Muscle layer of duodenum (tissue), 2 donors: Measurements from ENCODE around the gene SLC4A1AP.
A peak's percentile ranks its signal among the peaks of the same experiment; 100 is the strongest.

Experiments
- H3K27ac ChIP-seq: one replicate; pipeline ENCODE4 v1.7.0; 2013; ENCODE audit warnings: mild to moderate bottlenecking, low read length
- H3K27me3 ChIP-seq: one replicate; pipeline ENCODE4 v1.7.0; 2013; ENCODE audit warnings: low read depth, mild to moderate bottlenecking, control low read depth, low read length
- H3K36me3 ChIP-seq, 2 donors: one replicate each; pipeline ENCODE4 v1.7.0; 2013; ENCODE audit warnings: low read length in 2 of 2, control low read depth in 1 of 2, mild to moderate bottlenecking in 1 of 2; ENCODE audit not compliant: insufficient read depth in 2 of 2, control insufficient read depth in 1 of 2
- H3K4me1 ChIP-seq, 2 donors: one replicate each; pipeline ENCODE4 v1.7.0; 2013; ENCODE audit warnings: low read length in 2 of 2, mild to moderate bottlenecking in 2 of 2, control low read depth in 1 of 2, moderate library complexity in 1 of 2; ENCODE audit not compliant: insufficient read depth in 2 of 2, control insufficient read depth in 1 of 2
- H3K4me3 ChIP-seq, 2 donors: one replicate each; pipeline ENCODE4 v1.7.0; 2013; ENCODE audit warnings: low read length in 2 of 2, low read depth in 1 of 2, mild to moderate bottlenecking in 1 of 2
- H3K9me3 ChIP-seq, 2 donors: one replicate each; pipeline ENCODE4 v1.7.0; 2013; ENCODE audit warnings: low read length in 2 of 2, control low read depth in 1 of 2, mild to moderate bottlenecking in 1 of 2; ENCODE audit not compliant: control insufficient read depth in 1 of 2
- donor health status: healthy.

The SLC4A1AP gene

DNA sequence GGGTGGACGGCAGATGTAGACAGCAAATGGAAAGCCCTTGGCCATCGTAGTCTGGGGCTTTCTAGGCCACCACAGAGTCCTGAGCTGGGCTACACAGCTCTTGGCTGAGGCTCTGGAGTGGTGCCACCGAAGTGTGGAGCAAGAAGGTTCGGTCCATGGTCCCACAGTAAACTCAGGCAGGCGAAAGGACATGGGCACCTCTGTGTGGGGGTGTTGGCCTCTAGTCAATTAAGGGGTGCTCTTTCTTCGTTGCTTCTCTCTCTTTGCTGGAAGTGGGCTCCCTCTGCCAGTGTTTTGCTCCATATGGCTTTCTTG is 73.2 kb downstream of the SLC4A1AP start:
- H3K9me3 ChIP-seq, result no peaks in the 10 kb centered on the region
- H3K27ac ChIP-seq, result peak overlapping the region; percentile 28
- H3K4me1 ChIP-seq, result peaks cover 0 to 17% of the 10 kb centered on the region in 2 donors
- no peak overlapping the region for H3K4me3 ChIP-seq
- H3K36me3 ChIP-seq, result no peaks in the 10 kb centered on the region
- H3K27me3 ChIP-seq, result no peaks in the 10 kb centered on the region

DNA sequence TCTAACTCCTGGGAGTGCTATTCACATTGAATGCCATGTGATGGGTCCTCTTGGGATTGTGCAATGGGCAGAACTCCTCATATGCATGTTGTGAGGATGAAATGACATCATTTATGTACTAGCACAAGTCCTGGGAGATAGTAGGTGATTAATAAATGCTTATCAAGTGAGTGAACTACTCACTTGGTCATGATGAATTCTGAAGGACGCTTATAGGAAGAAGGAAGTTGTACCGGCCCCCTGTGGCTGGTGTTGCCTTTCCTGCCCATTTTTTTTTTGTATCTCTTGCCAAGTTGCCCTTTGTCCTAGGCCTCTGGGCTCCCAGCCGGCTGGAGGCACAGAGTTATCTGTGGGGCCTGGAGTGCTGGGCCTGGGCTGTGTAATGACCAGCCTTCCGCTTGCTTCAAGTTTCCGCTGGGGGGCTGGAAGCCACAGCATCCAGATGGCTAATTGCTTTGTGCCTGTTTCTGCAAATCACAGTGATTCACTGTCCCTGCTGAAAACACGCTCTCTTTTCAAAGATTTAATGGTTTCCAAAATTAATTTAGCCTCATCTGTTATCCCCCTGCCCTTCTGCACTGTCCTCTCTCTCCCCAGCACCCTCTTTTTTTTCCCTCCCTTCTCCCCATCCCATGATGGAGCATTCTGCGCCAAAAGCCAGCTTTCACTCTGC is 74.1 kb downstream of the SLC4A1AP start:
- H3K9me3 ChIP-seq, result no peaks in the 10 kb centered on the region
- H3K27ac ChIP-seq, result peak overlapping the region; percentile 28
- H3K4me1 ChIP-seq, result peaks cover 0 to 17% of the 10 kb centered on the region in 2 donors
- H3K27me3 ChIP-seq, result no peaks in the 10 kb centered on the region
- no peak overlapping the region for H3K4me3 ChIP-seq
- H3K36me3 ChIP-seq, result no peaks in the 10 kb centered on the region

DNA sequence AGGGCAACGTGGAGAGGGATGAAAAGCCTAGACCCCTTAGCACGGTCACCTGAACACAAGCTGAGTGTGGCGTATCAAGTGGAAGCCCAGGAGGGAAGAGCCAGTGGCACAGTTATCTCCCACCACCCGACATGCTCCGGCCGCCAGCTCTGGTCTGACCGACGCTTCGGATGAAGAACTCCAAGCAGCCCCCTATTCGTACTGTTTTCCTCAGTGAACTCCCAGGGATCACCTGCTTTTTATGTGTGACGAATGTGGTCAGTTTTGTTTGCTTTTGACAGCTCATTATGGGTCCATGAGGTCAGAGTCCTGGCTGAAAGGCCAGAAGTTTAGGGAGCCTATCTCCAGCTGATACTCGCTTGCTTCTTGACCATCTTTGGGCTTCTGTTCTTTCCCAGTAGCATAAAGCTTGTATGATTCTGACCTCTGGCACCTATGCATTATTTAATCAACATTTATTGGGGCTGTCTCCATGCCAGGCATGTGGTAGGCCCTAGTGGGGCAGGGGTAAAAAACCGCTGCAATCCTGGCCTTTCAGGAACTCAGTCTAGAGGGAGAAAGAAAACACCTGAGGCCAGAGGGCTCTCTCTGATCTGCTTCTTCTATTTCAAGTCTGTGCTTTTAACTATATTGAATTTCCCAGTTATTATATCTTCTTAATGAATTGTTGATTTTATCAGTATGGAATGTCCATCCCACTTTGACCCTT is 74.8 kb downstream of the SLC4A1AP start:
- peak overlapping the region; percentile 28 for H3K27ac ChIP-seq
- no peaks in the 10 kb centered on the region for H3K27me3 ChIP-seq
- peaks cover 0 to 17% of the 10 kb centered on the region in 2 donors for H3K4me1 ChIP-seq
- no peak overlapping the region for H3K4me3 ChIP-seq
- no peaks in the 10 kb centered on the region for H3K9me3 ChIP-seq
- H3K36me3 ChIP-seq, result no peaks in the 10 kb centered on the region

DNA sequence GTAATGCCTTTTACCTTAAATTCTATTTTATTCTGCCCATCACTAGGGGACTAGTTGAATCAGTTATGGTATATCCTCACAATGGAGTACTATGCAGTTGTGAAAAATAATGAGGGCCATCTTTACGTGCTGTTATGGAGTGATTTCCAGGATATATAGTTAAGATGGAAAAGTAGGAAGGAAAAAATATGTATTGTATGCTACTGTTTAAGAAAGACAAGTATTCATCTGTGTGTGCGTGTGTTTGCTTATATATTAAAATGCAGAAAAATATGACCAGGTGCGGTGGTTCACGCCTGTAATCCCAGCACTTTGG is 75.3 kb downstream of the SLC4A1AP start:
- no peaks in the 10 kb centered on the region for H3K9me3 ChIP-seq
- no peak overlapping the region for H3K4me3 ChIP-seq
- H3K36me3 ChIP-seq, result no peaks in the 10 kb centered on the region
- H3K27me3 ChIP-seq, result no peaks in the 10 kb centered on the region
- H3K27ac ChIP-seq, result no peak overlapping the region
- peaks cover 0 to 17% of the 10 kb centered on the region in 2 donors for H3K4me1 ChIP-seq

DNA sequence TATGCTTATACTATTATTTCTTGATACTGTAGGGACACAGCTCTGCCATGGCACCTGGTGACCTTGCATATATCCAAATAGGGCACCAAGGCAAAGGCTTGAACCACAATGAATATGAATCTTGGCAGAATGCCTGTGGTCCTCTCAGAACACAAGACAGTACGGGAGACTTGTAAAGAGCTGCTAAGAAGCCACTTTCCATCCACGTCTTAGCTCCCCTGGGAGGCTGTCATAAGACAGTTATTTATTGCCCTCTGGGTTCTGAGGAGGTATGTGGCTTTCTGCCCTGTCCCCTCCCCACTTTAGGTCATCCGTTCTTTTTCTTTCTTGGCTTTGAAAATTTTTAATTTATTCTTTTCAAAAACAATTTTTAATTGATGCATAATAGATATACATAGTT is 78.0 kb downstream of the SLC4A1AP start:
- Histone ChIP-seq H3K36me3 (no peaks in the 10 kb centered on the region), H3K4me1 (peaks cover 0 to 4% of the 10 kb centered on the region in 2 donors), H3K4me3 (no peak overlapping the region), H3K27ac (no peak overlapping the region), H3K9me3 (no peaks in the 10 kb centered on the region), H3K27me3 (no peaks in the 10 kb centered on the region)

DNA sequence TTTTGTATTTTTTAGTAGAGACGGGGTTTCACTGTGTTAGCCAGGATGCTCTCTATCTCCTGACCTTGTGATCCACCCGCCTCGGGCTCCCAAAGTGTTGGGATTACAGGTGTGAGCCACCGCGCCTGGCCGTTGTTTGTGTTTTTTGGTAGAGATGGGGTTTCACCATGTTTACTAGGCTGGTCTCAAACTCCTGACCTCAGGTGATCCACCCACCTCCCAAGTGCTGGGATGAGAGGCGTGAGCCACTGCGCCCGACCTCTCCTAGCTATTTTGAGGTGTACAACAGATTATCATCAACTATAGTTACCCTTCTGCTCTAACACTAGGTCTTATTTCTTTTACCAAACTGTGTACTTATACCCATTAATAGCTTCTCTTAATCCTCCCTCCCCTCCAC is 78.9 kb downstream of the SLC4A1AP start:
- H3K27ac ChIP-seq, result no peak overlapping the region
- H3K9me3 ChIP-seq, result no peaks in the 10 kb centered on the region
- H3K4me1 ChIP-seq, result peaks cover 0 to 4% of the 10 kb centered on the region in 2 donors
- H3K36me3 ChIP-seq, result no peaks in the 10 kb centered on the region
- H3K4me3 ChIP-seq, result no peak overlapping the region
- no peaks in the 10 kb centered on the region for H3K27me3 ChIP-seq
